Tibial nerve (tissue), 4 donors: ENCODE results near the gene SMG6. TPM values are rescaled to one million over a fixed set of nuclear protein-coding genes. Genes with fewer than 3 reads are reported as not detected.
A peak's percentile ranks its signal among the peaks of the same experiment; 100 is the strongest.

ENCODE experiments used
- DNase-seq, 2 donors: peaks; one replicate each; pipeline ENCODE4 v3.0.0-alpha.2; 2019; ENCODE audit warnings: low spot score in 2 of 2
- H3K27ac ChIP-seq, 4 donors: fragments of 200-600 bp; sonication (generic) in 3 of 4; one replicate each; pipeline ENCODE4 v1.5.1; 2017 to 2019; ENCODE audit warnings: mild to moderate bottlenecking in 1 of 4
- H3K27me3 ChIP-seq, 2 donors: fragments of 200-600 bp; sonication (generic) in 1 of 2; one replicate each; pipeline versions ENCODE4 v1.5.1 to v1.6.0; 2017 to 2019
- H3K36me3 ChIP-seq, 3 donors: fragments of 200-600 bp; sonication (generic); one replicate each; pipeline ENCODE4 v1.5.1; 2018 to 2019
- H3K4me1 ChIP-seq, 4 donors: fragments of 200-600 bp; sonication (generic) in 3 of 4; one replicate each; pipeline ENCODE4 v1.5.1; 2017 to 2019
- H3K4me3 ChIP-seq, 4 donors: fragments of 200-600 bp; sonication (generic) in 3 of 4; one replicate each; pipeline ENCODE4 v1.5.1; 2017 to 2019; ENCODE audit warnings: mild to moderate bottlenecking in 1 of 4, moderate library complexity in 1 of 4
- H3K9me3 ChIP-seq, 4 donors: fragments of 200-600 bp; sonication (generic) in 3 of 4; one replicate each; pipeline ENCODE4 v1.5.1; 2017 to 2019
- CTCF ChIP-seq, 5 experiments: fragments of 200-600 bp in 3 of 5; fragments of 450-650 bp in 2 of 5; sonication (generic) in 3 of 5; IDR thresholded peaks; one replicate each; pipeline ENCODE4 v1.5.1; 2016 to 2019; ENCODE audit warnings: antibody characterized with exemption in 5 of 5, mild to moderate bottlenecking in 3 of 5, moderate library complexity in 2 of 5
- EP300 ChIP-seq, 2 donors: sonication (generic); formaldehyde crosslinking; IDR thresholded peaks; one replicate each; pipeline ENCODE4 v1.6.1; 2017; ENCODE audit warnings: antibody characterized with exemption in 2 of 2, mild to moderate bottlenecking in 1 of 2
- POLR2A ChIP-seq, 2 donors: fragments of 450-650 bp; IDR thresholded peaks; one replicate each; pipeline ENCODE4 v1.6.1; 2017; ENCODE audit warnings: antibody characterized with exemption in 2 of 2, mild to moderate bottlenecking in 2 of 2, moderate library complexity in 2 of 2
- WGBS, 2 donors: methylation state at CpG; one replicate each; pipeline ENCODE4 v1.1.5; 2018; 5-methylcytosine and 5-hydroxymethylcytosine counted together
- total RNA-seq, 4 donors: library from RNA; depleted of rRNA; stranded (reverse); fragments of >200 nt; gene quantifications; one replicate each; pipeline ENCODE4 v1.1.0, GENCODE V29; 2016

Gene SMG6
- total RNA-seq, 4 donors from 2014 or later, result 29.5 to 86.5 (median 40.1) TPM

- Histone ChIP-seq H3K27ac (peak overlapping the region in 1 of 4 donors; percentile 31), H3K27me3 (no peaks in the 10 kb centered on the region), H3K4me1 (peaks cover 0 to 24% (median 3%) of the 10 kb centered on the region in 4 donors), H3K4me3 (no peak overlapping the region), H3K36me3 (peaks cover 0 to 34% (median 0%) of the 10 kb centered on the region in 3 donors), H3K9me3 (no peaks in the 10 kb centered on the region)
- peak in 1 of 2 donors; percentile 67 for DNase-seq
- TF ChIP-seq CTCF (IDR thresholded peaks at IDR 0.05) (no peak), POLR2A (IDR thresholded peaks at IDR 0.05) (no peak), EP300 (IDR thresholded peaks at IDR 0.05) (peak in 1 of 2 donors; percentile 93)
- 43% methylated on average over 3 of the region's 3 CpGs for WGBS, 2 donors
Measured at GRCh38 chr17:2157675-2158395, 145.8 kb downstream of the SMG6 start.

- Histone ChIP-seq H3K9me3 (no peaks in the 10 kb centered on the region), H3K36me3 (peaks cover 0 to 30% (median 0%) of the 10 kb centered on the region in 3 donors), H3K4me3 (no peak overlapping the region), H3K4me1 (peaks cover 0 to 24% (median 3%) of the 10 kb centered on the region in 4 donors), H3K27me3 (no peaks in the 10 kb centered on the region), H3K27ac (peak overlapping the region in 1 of 4 donors; percentile 31)
- TF ChIP-seq CTCF (IDR thresholded peaks at IDR 0.05) (no peak), POLR2A (IDR thresholded peaks at IDR 0.05) (no peak), EP300 (IDR thresholded peaks at IDR 0.05) (peak in 1 of 2 donors; percentile 11)
- DNase-seq, result no peak
- WGBS, 2 donors, result 34 to 57% methylated on average over 4 of the region's 4 CpGs
Measured at GRCh38 chr17:2157081-2157480, 146.5 kb downstream of the SMG6 start.

GRCh38 chr17:2156666-2157065 lies 146.9 kb downstream of the SMG6 start:
- Histone ChIP-seq H3K4me1 (peaks cover 0 to 24% (median 3%) of the 10 kb centered on the region in 4 donors), H3K36me3 (peaks cover 0 to 30% (median 0%) of the 10 kb centered on the region in 3 donors), H3K27me3 (no peaks in the 10 kb centered on the region), H3K9me3 (no peaks in the 10 kb centered on the region), H3K27ac (peak overlapping the region in 2 of 4 donors; percentile 17 to 31), H3K4me3 (no peak overlapping the region)
- WGBS, 2 donors, result 91 to 94% methylated on average over 8 of the region's 8 CpGs
- DNase-seq, result no peak
- no peak for TF ChIP-seq CTCF (IDR thresholded peaks at IDR 0.05)
- TF ChIP-seq EP300 (IDR thresholded peaks at IDR 0.05), result no peak
- no peak for TF ChIP-seq POLR2A (IDR thresholded peaks at IDR 0.05)

- H3K27ac ChIP-seq, result no peak overlapping the region
- no peak for DNase-seq
- no peak overlapping the region for H3K4me3 ChIP-seq
- TF ChIP-seq CTCF (IDR thresholded peaks at IDR 0.05) (no peak), EP300 (IDR thresholded peaks at IDR 0.05) (no peak), POLR2A (IDR thresholded peaks at IDR 0.05) (no peak)
- 81 to 83% methylated on average over 4 of the region's 4 CpGs for WGBS, 2 donors
- H3K27me3 ChIP-seq, result no peaks in the 10 kb centered on the region
- H3K4me1 ChIP-seq, result peaks cover 0 to 24% (median 3%) of the 10 kb centered on the region in 4 donors
- no peaks in the 10 kb centered on the region for H3K9me3 ChIP-seq
- H3K36me3 ChIP-seq, result peaks cover 0 to 32% (median 0%) of the 10 kb centered on the region in 3 donors
Measured at GRCh38 chr17:2155573-2155972, 148.0 kb downstream of the SMG6 start.

- no peak overlapping the region for H3K27ac ChIP-seq
- TF ChIP-seq CTCF (IDR thresholded peaks at IDR 0.05), result no peak
- TF ChIP-seq POLR2A (IDR thresholded peaks at IDR 0.05), result no peak
- TF ChIP-seq EP300 (IDR thresholded peaks at IDR 0.05), result no peak
Measured at GRCh38 chr17:2151358-2152033, 152.1 kb downstream of the SMG6 start.

More at GRCh38 chr17:2151358-2152033, 152.1 kb downstream of the SMG6 start:
- Histone ChIP-seq H3K4me1 (peaks cover 0 to 1% (median 0%) of the 10 kb centered on the region in 4 donors), H3K9me3 (no peaks in the 10 kb centered on the region), H3K36me3 (peaks cover 0 to 58% (median 0%) of the 10 kb centered on the region in 3 donors), H3K27me3 (no peaks in the 10 kb centered on the region), H3K4me3 (no peak overlapping the region)
- WGBS, 2 donors, result 62 to 65% methylated on average over 6 of the region's 6 CpGs
- DNase-seq, result no peak
